Adrenal gland (tissue), 12 donors: ENCODE data around the gene VASP. TPM values are rescaled to one million over a fixed set of nuclear protein-coding genes. Genes with fewer than 3 reads are reported as not detected.

Source experiments
- DNase-seq, 7 donors: peaks; one replicate each; pipeline ENCODE4 v3.0.0-alpha.2; 2019 to 2020
- H3K27ac ChIP-seq, 5 donors: fragments of 200-600 bp; sonication (generic) in 4 of 5; 1 replicate in 3 of 5; 2 replicates in 2 of 5; pipeline versions ENCODE4 v1.5.1 to v1.8.0; 2016 to 2020; ENCODE audit warnings: mild to moderate bottlenecking in 1 of 5
- H3K27me3 ChIP-seq: fragments of 200-600 bp; 2 replicates; pipeline ENCODE4 v1.8.0; 2021
- H3K36me3 ChIP-seq, 2 donors: fragments of 200-600 bp; replicated peaks in 1 of 2; 1 replicate in 1 of 2; 2 replicates in 1 of 2; pipeline versions ENCODE4 v1.5.1 to v1.8.0; 2018 to 2022
- H3K4me1 ChIP-seq, 2 donors: fragments of 200-600 bp; replicated peaks in 1 of 2; 1 replicate in 1 of 2; 2 replicates in 1 of 2; pipeline versions ENCODE4 v1.5.1 to v1.8.0; 2018 to 2021
- H3K4me3 ChIP-seq, 4 donors: fragments of 200-600 bp; sonication (generic) in 3 of 4; one replicate each; pipeline ENCODE4 v1.5.1; 2016 to 2018
- H3K9me3 ChIP-seq, 3 donors: fragments of 200-600 bp; sonication (generic) in 1 of 3; replicated peaks in 1 of 3; 1 replicate in 2 of 3; 2 replicates in 1 of 3; pipeline versions ENCODE4 v1.5.1 to v1.8.0; 2016 to 2021
- CTCF ChIP-seq, 6 experiments: fragments of 450-650 bp in 4 of 6; fragments of 200-600 bp in 2 of 6; sonication (generic) in 1 of 6; IDR thresholded peaks; 1 replicate in 5 of 6; 2 replicates in 1 of 6; pipeline versions ENCODE4 v1.5.1 to v1.8.0; 2016 to 2021; ENCODE audit warnings: antibody characterized with exemption in 6 of 6, mild to moderate bottlenecking in 2 of 6, moderate library complexity in 1 of 6
- POLR2A ChIP-seq, 2 donors: fragments of 450-650 bp; IDR thresholded peaks; one replicate each; pipeline ENCODE4 v1.6.1; 2017; ENCODE audit warnings: antibody characterized with exemption in 2 of 2, mild to moderate bottlenecking in 2 of 2, moderate library complexity in 1 of 2
- WGBS, 4 donors: extraction: QIAGEN DNeasy Blood & Tissue Kit in 2 of 4; methylation state at CpG; one replicate each; pipeline versions ENCODE4 v1.1.5 to v1.1.7; 2013 to 2017; 5-methylcytosine and 5-hydroxymethylcytosine counted together
- intact Hi-C, 2 donors: fragments of 100-400 bp; cut with DNase I; formaldehyde crosslinking; loops; one replicate each; pipeline versions ENCODE4 v1.14.1 to v1.15.0; 2022 to 2023
- polyA plus RNA-seq, 3 donors: library from polyadenylated mRNA; stranded (reverse); fragments of 200-250 nt in 2 of 3; fragments of 350-450 nt in 1 of 3; fragmentation: Illumina TruSeq in 1 of 3; extraction: RNeasy Lipid Tissue Mini Kit (QIAGEN cat#74804) in 1 of 3; gene quantifications; one replicate each; pipeline ENCODE4 v1.2.3, GENCODE V29; 2013 to 2014
- total RNA-seq, 9 donors: library from RNA; depleted of rRNA in 4 of 9; stranded (reverse); fragments of >200 nt in 4 of 9; fragments of 120-200 nt in 1 of 9; fragmentation: NEBNext Ultra II Directional in 1 of 9; extraction: Animal tissue kit (Norgen Biotek cat#: 25700) in 1 of 9; gene quantifications; one replicate each; pipeline versions ENCODE4 v1.1.0 to v1.2.4, GENCODE V29; 2013 to 2023
- donor health status: healthy with polysubstance abuse.
- donor health status: Bipolar disorder and iron deficiency.
- donor health status: DM: yes; HTN: yes; CAD: no.
- donor health status: DM: no; HTN: no; CAD: no.
- donor health status: DM: no; HTN: no; CAD: no.
- donor health status: DM: yes; HTN: yes; CAD: no.

Gene VASP
- total and polyA plus RNA-seq, 12 donors: 28.7 to 118 (median 63.2) TPM

DNA sequence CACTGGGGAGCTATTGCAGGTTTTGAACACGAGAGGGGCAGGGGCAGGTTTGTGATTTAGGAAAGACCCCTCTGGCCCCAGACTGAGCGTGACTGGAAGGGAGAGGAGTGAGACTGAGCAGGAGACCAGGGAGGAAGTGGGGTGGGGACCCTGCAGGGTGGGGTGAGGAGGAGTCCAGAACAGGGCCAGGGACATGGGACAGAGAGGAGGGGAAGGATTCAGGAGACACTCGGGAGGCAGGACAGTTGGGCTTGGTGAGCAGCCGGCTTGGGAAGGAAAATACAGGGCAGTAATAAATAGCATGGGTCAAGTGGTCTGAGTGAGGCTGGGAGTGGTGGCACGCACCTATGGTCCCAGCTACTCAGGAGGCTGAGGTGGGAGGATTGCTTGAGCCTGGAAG, 30.1 kb upstream of the VASP start:
- peaks cover 2 to 11% of the 10 kb centered on the region in 2 donors for H3K4me1 ChIP-seq
- DNase-seq: no peak
- H3K27me3 ChIP-seq: peaks cover 5% of the 10 kb centered on the region
- H3K36me3 ChIP-seq: no peaks in the 10 kb centered on the region
- H3K4me3 ChIP-seq: no peak overlapping the region
- intact Hi-C loops: loop anchor here (2.0 to 5.0 kb wide), 2 partner anchors 35 to 38 kb away; no protein-coding TSS in a partner anchor
- TF ChIP-seq CTCF (IDR thresholded peaks at IDR 0.05) (no peak), POLR2A (IDR thresholded peaks at IDR 0.05) (no peak)
- H3K27ac ChIP-seq: no peak overlapping the region
- 36 to 45% (median 41%) methylated on average over 5 of the region's 5 CpGs for WGBS, 4 donors
- no peaks in the 10 kb centered on the region for H3K9me3 ChIP-seq

DNA sequence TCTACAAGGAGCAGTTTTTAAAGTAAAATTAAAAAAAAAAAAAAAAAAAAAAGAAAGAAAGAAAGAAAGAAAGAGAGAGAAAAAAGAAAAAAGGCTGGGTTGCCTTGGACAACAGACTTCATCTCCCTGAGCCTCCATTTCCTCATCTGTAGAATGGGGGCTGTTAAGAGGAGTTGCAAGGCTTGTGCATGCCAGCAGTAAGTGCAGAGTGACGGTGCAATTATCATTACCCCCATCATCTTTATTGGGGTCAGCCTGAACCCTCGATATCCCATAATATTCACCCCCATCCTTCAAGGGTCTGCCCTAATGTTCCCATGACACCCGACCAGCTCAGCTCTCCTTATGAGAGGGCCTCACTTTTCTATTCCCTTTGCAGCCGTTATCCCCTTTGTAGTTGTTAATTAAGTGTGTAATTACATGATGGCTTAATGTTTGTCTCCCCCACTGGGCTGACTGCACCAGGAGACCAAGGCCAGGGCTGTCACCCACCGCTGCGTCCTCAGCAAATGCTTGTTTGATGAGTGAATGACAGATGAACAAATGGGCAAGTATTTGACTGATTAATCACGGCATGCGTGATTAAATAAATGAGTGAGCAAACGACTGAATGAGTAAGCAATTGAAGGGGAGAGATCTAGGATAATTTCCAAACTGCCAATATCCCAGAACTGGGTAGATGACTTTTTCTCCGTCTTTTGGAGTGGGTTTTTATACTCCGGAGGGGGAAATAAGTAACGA, 29.4 kb upstream of the VASP start:
- H3K4me1 ChIP-seq: peaks cover 0 to 6% of the 10 kb centered on the region in 2 donors
- no peak for DNase-seq
- H3K27me3 ChIP-seq: peaks cover 5% of the 10 kb centered on the region
- 5 to 10% (median 9%) methylated on average over 12 of the region's 12 CpGs for WGBS, 4 donors
- intact Hi-C loops: loop anchor here (2.0 to 5.0 kb wide), 2 partner anchors 36 to 39 kb away; no protein-coding TSS in a partner anchor
- H3K9me3 ChIP-seq: no peaks in the 10 kb centered on the region
- TF ChIP-seq POLR2A (IDR thresholded peaks at IDR 0.05) (no peak), CTCF (IDR thresholded peaks at IDR 0.05) (no peak)
- H3K36me3 ChIP-seq: no peaks in the 10 kb centered on the region
- peak overlapping the region in 1 of 4 donors; percentile 58 for H3K4me3 ChIP-seq
- H3K27ac ChIP-seq: peak overlapping the region in 3 of 5 donors; percentile 91 to 95 (median 94)

DNA sequence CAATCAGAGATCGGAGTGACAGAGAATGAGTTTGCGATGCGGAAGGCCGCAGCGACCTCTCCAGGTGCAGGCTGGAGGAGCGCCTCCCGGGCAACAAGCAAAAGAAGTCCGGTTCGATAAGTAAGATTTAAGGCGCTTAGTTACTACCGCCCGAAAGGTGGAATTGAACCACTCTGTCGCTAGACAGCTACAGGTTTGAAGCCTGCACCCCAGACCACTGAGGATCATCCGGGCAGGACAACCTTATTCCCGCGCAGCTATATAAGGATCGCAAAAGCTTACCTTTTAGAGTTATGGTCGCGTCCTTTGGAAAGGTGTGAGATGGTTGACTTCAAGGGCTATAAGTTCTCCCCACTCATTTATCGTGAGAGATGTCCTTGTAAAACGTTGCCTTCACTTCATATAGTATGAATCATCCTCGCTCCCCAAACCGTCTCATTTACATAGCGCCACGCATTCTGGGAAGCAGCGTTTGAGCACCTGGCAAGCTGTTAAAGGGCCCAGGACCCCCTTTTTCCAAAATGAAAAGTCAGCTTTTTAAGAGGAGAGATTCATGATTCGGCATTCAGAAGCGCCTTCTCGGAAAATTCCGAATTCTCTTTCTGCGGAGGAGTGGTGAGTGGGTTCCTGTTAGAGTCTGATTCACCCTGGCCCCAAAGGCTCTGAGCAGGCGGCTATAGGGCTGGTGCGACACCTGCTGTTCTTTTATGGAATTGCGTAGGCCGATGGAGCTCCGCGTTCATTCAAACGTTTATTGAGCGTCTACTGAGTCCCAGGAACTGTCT, 28.6 kb upstream of the VASP start:
- peak; percentile 94 to 99 (median 98) for TF ChIP-seq CTCF (IDR thresholded peaks at IDR 0.05)
- TF ChIP-seq POLR2A (IDR thresholded peaks at IDR 0.05): peak; percentile 25 to 62
- Histone ChIP-seq H3K4me3 (peak overlapping the region in 3 of 4 donors; percentile 36 to 60 (median 58)), H3K4me1 (peaks cover 0 to 6% of the 10 kb centered on the region in 2 donors), H3K9me3 (no peaks in the 10 kb centered on the region), H3K27ac (peak overlapping the region; percentile 86 to 95 (median 92)), H3K36me3 (no peaks in the 10 kb centered on the region), H3K27me3 (peaks cover 4% of the 10 kb centered on the region)
- DNase-seq: peak; percentile 85 to 95 (median 87)
- WGBS, 4 donors: 0 to 1% (median 0%) methylated on average over 39 of the region's 39 CpGs
- intact Hi-C loops: loop anchor here in 1 of 2 donors (5.0 kb wide), 1 partner anchor 36 kb away; no protein-coding TSS in a partner anchor

DNA sequence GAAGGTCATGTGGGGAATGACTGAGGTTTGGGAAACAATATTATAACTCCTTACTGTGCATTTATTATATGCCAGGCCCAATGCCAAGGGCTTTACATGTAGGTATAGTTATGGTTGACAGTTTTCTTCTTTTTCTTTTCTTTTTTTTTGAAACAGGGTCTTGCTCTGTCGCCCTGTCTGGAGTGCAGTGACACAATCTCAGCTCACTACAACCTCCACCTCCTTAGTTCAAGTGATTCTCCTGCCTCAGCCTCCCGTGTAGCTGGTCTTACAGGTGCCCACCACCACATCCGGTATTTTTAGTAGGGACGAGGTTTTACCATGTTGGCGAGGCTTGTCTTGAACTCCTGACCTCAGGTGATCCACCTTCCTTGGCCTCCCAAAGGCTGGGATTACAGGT, 24.2 kb upstream of the VASP start:
- intact Hi-C loops: no loop called here
- no peak overlapping the region for H3K27ac ChIP-seq
- no peak overlapping the region for H3K4me3 ChIP-seq
- WGBS, 4 donors: 75 to 86% (median 84%) methylated on average over 5 of the region's 5 CpGs
- H3K4me1 ChIP-seq: peaks cover 0 to 3% of the 10 kb centered on the region in 2 donors
- DNase-seq: no peak
- no peaks in the 10 kb centered on the region for H3K36me3 ChIP-seq
- H3K27me3 ChIP-seq: no peaks in the 10 kb centered on the region
- no peaks in the 10 kb centered on the region for H3K9me3 ChIP-seq
- no peak for TF ChIP-seq POLR2A (IDR thresholded peaks at IDR 0.05)
- TF ChIP-seq CTCF (IDR thresholded peaks at IDR 0.05): no peak
